Right lobe of liver (tissue), 4 donors: ENCODE results near the gene CWC27.

ENCODE experiments used
- CTCF ChIP-seq, 4 donors: fragments of 200-600 bp in 3 of 4; fragments of 450-650 bp in 1 of 4; IDR thresholded peaks; one replicate each; pipeline versions ENCODE4 v1.5.1 to v1.8.0; 2016 to 2022; ENCODE audit warnings: antibody characterized with exemption in 4 of 4, mild to moderate bottlenecking in 2 of 4
- POLR2A ChIP-seq: fragments of 450-650 bp; IDR thresholded peaks from one replicate; pipeline ENCODE4 v1.6.1; 2017; ENCODE audit warnings: antibody characterized with exemption, mild to moderate bottlenecking
- donor health status: DM: no; HTN: no; CAD: no.
- donor health status: DM: no; HTN: no; CAD: no.
- donor health status: DM: no; HTN: yes; CAD: no.

GRCh38 chr5:65022932-65023331, 254.2 kb downstream of the CWC27 start:
- TF ChIP-seq CTCF (IDR thresholded peaks at IDR 0.05) (no peak), POLR2A (no peak)
